ENCODE results near the gene CAPN9.

The CAPN9 gene

DNA sequence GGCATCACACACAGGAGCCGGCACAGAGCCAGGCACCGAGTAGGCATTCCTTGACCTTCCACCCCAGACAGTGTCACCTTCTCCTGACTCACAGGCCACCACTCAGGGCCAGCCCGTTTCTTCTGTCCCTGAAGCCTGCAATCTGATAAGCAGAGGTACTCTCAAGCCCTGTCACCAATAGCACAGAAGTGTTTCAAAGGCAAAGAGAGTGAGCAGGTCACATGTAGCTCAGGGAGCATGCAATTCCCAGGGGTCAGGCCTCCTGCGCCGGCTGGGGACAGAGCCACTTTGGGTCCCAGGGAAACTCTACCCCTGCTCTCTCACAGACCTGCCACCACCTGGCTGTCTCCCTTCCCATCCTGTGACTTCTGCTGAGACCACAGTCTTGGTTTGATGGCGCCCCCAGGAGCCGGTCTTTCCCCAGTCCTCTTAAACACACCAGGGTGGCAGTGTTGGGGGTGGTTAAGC lies 13.2 kb downstream of the CAPN9 start:
- no peaks in the 10 kb centered on the region for H3K9me3 ChIP-seq (ENCODE audit: control insufficient read depth, insufficient read depth, low read depth, low read length)
- TF ChIP-seq ZNF830 (tag by site-specific recombination; IDR thresholded peaks at IDR 0.05; ENCODE audit: low read depth) (no peak), ZNF2 (tag by site-specific recombination; IDR thresholded peaks at IDR 0.05) (no peak), GLIS1 (tag by site-specific recombination; IDR thresholded peaks at IDR 0.05) (no peak), TRIM28 (IDR thresholded peaks at IDR 0.05; ENCODE audit: borderline replicate concordance, low read length) (no peak), ZNF112 (tag by site-specific recombination; IDR thresholded peaks at IDR 0.05) (no peak), ZNF292 (tag by site-specific recombination; IDR thresholded peaks at IDR 0.05; ENCODE audit: borderline replicate concordance, low read depth) (no peak)
- TF ChIP-seq, protein P1, sequence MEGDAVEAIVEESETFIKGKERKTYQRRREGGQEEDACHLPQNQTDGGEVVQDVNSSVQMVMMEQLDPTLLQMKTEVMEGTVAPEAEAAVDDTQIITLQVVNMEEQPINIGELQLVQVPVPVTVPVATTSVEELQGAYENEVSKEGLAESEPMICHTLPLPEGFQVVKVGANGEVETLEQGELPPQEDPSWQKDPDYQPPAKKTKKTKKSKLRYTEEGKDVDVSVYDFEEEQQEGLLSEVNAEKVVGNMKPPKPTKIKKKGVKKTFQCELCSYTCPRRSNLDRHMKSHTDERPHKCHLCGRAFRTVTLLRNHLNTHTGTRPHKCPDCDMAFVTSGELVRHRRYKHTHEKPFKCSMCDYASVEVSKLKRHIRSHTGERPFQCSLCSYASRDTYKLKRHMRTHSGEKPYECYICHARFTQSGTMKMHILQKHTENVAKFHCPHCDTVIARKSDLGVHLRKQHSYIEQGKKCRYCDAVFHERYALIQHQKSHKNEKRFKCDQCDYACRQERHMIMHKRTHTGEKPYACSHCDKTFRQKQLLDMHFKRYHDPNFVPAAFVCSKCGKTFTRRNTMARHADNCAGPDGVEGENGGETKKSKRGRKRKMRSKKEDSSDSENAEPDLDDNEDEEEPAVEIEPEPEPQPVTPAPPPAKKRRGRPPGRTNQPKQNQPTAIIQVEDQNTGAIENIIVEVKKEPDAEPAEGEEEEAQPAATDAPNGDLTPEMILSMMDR (tag by site-specific recombination; IDR thresholded peaks at IDR 0.05) = peak; percentile 43
- ChIA-PET CTCF (interaction anchor here (0.7 kb wide), 1 partner anchor 117 kb away, joined by 4 read pairs; no protein-coding TSS in a partner anchor), POLR2A (no interaction called here)
- no peak overlapping the region for H3K27ac ChIP-seq (ENCODE audit: extremely low read depth, low read depth, low read length)
- H3K36me3 ChIP-seq (ENCODE audit: control insufficient read depth in 2 of 2, insufficient read depth in 1 of 2, low read length in 2 of 2) = no peaks in the 10 kb centered on the region
- no peak overlapping the region for H3K4me3 ChIP-seq (ENCODE audit: low read depth, low read length)
- H3K4me1 ChIP-seq (ENCODE audit: control insufficient read depth, insufficient read depth, low read length) = no peaks in the 10 kb centered on the region

DNA sequence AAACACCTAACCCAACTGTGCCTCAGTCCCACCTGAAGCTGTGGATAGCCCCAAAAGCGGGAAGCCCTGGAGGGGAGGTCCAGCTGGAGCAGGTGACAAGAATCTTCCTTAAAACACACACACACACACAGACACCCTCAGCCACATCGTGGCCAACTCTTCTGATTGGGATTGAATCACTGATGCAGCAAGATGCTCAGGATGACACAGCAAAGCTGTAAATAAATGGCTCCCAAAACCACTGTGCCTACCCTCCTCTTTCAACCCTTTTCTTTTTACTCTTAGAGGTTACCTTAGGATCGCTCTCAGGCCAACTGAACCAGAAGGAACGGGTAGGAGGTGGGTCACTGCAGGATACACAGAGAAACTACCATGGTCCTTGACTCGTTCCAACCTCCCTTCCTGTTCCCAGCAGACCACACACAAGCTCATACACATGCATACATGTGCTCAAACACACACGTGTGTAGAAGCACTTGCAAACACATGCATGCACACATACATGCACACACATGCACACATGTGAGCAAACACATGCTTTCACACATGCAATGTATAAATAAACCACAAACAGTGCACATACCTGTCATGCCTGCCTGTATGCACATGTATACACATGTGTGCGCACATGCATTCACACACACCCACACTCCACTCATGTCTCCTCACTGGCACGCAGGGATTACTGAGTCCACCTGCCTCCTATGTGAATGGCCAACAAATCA lies 14.4 kb downstream of the CAPN9 start:
- Histone ChIP-seq H3K4me1 (ENCODE audit: control insufficient read depth, insufficient read depth, low read length) (no peaks in the 10 kb centered on the region), H3K9me3 (ENCODE audit: control insufficient read depth, insufficient read depth, low read depth, low read length) (no peaks in the 10 kb centered on the region), H3K36me3 (ENCODE audit: control insufficient read depth in 2 of 2, insufficient read depth in 1 of 2, low read length in 2 of 2) (no peaks in the 10 kb centered on the region), H3K27ac (ENCODE audit: extremely low read depth, low read depth, low read length) (no peak overlapping the region), H3K4me3 (ENCODE audit: low read depth, low read length) (no peak overlapping the region)
- no peak for TF ChIP-seq ZNF211 (tag by site-specific recombination; IDR thresholded peaks at IDR 0.05; ENCODE audit: low read depth)
- TF ChIP-seq ZNF223 (tag by site-specific recombination; IDR thresholded peaks at IDR 0.05) = no peak
- TF ChIP-seq, protein P2, sequence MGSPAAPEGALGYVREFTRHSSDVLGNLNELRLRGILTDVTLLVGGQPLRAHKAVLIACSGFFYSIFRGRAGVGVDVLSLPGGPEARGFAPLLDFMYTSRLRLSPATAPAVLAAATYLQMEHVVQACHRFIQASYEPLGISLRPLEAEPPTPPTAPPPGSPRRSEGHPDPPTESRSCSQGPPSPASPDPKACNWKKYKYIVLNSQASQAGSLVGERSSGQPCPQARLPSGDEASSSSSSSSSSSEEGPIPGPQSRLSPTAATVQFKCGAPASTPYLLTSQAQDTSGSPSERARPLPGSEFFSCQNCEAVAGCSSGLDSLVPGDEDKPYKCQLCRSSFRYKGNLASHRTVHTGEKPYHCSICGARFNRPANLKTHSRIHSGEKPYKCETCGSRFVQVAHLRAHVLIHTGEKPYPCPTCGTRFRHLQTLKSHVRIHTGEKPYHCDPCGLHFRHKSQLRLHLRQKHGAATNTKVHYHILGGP (tag by site-specific recombination; IDR thresholded peaks at IDR 0.05) = no peak
- TF ChIP-seq, protein P3, sequence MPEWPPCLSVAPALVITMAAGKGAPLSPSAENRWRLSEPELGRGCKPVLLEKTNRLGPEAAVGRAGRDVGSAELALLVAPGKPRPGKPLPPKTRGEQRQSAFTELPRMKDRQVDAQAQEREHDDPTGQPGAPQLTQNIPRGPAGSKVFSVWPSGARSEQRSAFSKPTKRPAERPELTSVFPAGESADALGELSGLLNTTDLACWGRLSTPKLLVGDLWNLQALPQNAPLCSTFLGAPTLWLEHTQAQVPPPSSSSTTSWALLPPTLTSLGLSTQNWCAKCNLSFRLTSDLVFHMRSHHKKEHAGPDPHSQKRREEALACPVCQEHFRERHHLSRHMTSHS (tag by site-specific recombination; IDR thresholded peaks at IDR 0.05) = no peak
- no peak for TF ChIP-seq ZNF133 (tag by site-specific recombination; IDR thresholded peaks at IDR 0.05)
- no peak for TF ChIP-seq ZNF529 (tag by site-specific recombination; IDR thresholded peaks at IDR 0.05; ENCODE audit: insufficient replicate concordance)
- no peak for TF ChIP-seq ZNF239 (tag by site-specific recombination; IDR thresholded peaks at IDR 0.05)
- no peak for TF ChIP-seq ZNF248 (tag by site-specific recombination; IDR thresholded peaks at IDR 0.05)
- no peak for TF ChIP-seq HOXD13 (CRISPR knock-in tag; IDR thresholded peaks at IDR 0.05; ENCODE audit: borderline replicate concordance)
- no peak for TF ChIP-seq ZNF501 (tag by site-specific recombination; IDR thresholded peaks at IDR 0.05)
- TF ChIP-seq, protein P4, sequence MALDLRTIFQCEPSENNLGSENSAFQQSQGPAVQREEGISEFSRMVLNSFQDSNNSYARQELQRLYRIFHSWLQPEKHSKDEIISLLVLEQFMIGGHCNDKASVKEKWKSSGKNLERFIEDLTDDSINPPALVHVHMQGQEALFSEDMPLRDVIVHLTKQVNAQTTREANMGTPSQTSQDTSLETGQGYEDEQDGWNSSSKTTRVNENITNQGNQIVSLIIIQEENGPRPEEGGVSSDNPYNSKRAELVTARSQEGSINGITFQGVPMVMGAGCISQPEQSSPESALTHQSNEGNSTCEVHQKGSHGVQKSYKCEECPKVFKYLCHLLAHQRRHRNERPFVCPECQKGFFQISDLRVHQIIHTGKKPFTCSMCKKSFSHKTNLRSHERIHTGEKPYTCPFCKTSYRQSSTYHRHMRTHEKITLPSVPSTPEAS (tag by site-specific recombination; IDR thresholded peaks at IDR 0.05) = no peak
- TF ChIP-seq, protein P5, sequence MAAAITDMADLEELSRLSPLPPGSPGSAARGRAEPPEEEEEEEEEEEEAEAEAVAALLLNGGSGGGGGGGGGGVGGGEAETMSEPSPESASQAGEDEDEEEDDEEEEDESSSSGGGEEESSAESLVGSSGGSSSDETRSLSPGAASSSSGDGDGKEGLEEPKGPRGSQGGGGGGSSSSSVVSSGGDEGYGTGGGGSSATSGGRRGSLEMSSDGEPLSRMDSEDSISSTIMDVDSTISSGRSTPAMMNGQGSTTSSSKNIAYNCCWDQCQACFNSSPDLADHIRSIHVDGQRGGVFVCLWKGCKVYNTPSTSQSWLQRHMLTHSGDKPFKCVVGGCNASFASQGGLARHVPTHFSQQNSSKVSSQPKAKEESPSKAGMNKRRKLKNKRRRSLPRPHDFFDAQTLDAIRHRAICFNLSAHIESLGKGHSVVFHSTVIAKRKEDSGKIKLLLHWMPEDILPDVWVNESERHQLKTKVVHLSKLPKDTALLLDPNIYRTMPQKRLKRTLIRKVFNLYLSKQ (tag by site-specific recombination; IDR thresholded peaks at IDR 0.05; ENCODE audit: borderline replicate concordance) = no peak
- TF ChIP-seq, protein P6, sequence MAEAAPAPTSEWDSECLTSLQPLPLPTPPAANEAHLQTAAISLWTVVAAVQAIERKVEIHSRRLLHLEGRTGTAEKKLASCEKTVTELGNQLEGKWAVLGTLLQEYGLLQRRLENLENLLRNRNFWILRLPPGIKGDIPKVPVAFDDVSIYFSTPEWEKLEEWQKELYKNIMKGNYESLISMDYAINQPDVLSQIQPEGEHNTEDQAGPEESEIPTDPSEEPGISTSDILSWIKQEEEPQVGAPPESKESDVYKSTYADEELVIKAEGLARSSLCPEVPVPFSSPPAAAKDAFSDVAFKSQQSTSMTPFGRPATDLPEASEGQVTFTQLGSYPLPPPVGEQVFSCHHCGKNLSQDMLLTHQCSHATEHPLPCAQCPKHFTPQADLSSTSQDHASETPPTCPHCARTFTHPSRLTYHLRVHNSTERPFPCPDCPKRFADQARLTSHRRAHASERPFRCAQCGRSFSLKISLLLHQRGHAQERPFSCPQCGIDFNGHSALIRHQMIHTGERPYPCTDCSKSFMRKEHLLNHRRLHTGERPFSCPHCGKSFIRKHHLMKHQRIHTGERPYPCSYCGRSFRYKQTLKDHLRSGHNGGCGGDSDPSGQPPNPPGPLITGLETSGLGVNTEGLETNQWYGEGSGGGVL (tag by site-specific recombination; IDR thresholded peaks at IDR 0.05) = no peak
- no peak for TF ChIP-seq ZNF585B (tag by site-specific recombination; IDR thresholded peaks at IDR 0.05)
- TF ChIP-seq ZNF843 (tag by site-specific recombination; IDR thresholded peaks at IDR 0.05) = no peak
- no peak for TF ChIP-seq ZNF768 (tag by site-specific recombination; IDR thresholded peaks at IDR 0.05)
- TF ChIP-seq, protein P7, sequence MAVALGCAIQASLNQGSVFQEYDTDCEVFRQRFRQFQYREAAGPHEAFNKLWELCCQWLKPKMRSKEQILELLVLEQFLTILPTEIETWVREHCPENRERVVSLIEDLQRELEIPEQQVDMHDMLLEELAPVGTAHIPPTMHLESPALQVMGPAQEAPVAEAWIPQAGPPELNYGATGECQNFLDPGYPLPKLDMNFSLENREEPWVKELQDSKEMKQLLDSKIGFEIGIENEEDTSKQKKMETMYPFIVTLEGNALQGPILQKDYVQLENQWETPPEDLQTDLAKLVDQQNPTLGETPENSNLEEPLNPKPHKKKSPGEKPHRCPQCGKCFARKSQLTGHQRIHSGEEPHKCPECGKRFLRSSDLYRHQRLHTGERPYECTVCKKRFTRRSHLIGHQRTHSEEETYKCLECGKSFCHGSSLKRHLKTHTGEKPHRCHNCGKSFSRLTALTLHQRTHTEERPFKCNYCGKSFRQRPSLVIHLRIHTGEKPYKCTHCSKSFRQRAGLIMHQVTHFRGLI (tag by site-specific recombination; IDR thresholded peaks at IDR 0.05) = no peak
- ChIA-PET CTCF (interaction anchor here (0.9 kb wide), 1 partner anchor 11 kb away, joined by 3 read pairs; no protein-coding TSS in a partner anchor), POLR2A (no interaction called here)
